ENCODE results near the gene CTNND2. TPM values are rescaled to one million over a fixed set of nuclear protein-coding genes. Genes with fewer than 3 reads are reported as not detected.
A peak's percentile ranks its signal among the peaks of the same experiment; 100 is the strongest.

CTNND2 gene
- total and polyA plus RNA-seq, 10 of the 15 experiments (the other 5 are each of a cell fraction or from before 2014, with no cell fraction given): 0.02 to 0.16 (median 0.04) TPM; not detected in 7

DNA sequence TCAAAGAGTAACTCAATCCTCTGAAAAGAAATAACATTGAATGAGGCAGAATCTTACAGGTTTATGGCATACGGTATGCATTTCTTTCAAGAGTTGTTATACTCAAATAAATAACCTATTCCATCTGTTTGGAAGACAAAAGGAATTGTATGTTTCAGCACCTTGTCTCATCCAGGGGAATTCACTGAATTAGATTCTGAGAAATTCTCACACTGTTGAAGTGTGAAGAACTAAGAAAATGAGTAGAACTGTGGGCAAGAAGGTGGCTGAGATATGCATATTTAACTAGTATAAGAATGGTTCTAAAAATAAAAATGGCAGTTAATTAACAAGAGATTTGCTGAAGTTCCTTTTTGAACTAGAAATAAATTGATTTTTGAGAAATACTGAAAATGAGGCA, 863.9 kb downstream of the CTNND2 start:
- intact Hi-C loops (cut with micrococcal nuclease; ENCODE audit: unreplicated experiment) (loop anchor here (10.0 kb wide), 1 partner anchor 586 kb away; no protein-coding TSS in a partner anchor), in situ Hi-C loops (cut with MboI) (no loop called here)
- H3K36me3 ChIP-seq (ENCODE audit: control insufficient read depth in 2 of 2, insufficient read depth in 2 of 2, low read length in 1 of 2): no peaks in the 10 kb centered on the region
- H3K27ac ChIP-seq (ENCODE audit: control insufficient read depth, insufficient read depth): no peak overlapping the region
- BruUV-seq (replicated peaks): no TSS peak
- ChIA-PET SMC1A (ENCODE audit: uncharacterized antibody, unreplicated experiment) (interaction anchor here (1.8 to 3.7 kb wide), 2 partner anchors 16 to 41 kb away, joined by 5 to 15 read pairs; no protein-coding TSS in a partner anchor), RAD21 (ENCODE audit: unreplicated experiment) (interaction anchor here (0.6 to 1.2 kb wide), 2 partner anchors 15 to 407 kb away, joined by 3 read pairs; no protein-coding TSS in a partner anchor), POLR2A (no interaction called here), CTCF (interaction anchor here (1.4 to 12.6 kb wide), 3 partner anchors 11 to 53 kb away, joined by 3 to 98 read pairs (median 3); no protein-coding TSS in a partner anchor)
- no peak for FAIRE-seq
- H2AFZ ChIP-seq (ENCODE audit: control insufficient read depth, low read depth, low read length): no peak overlapping the region
- no peak overlapping the region for H3K4me3 ChIP-seq
- H3K9me3 ChIP-seq (replicated peaks; ENCODE audit: control insufficient read depth, insufficient read depth, low read length): no peaks in the 10 kb centered on the region
- H3K4me2 ChIP-seq (ENCODE audit: control insufficient read depth, insufficient read depth): no peak overlapping the region
- ATAC-seq: peak; percentile 45
- H3K4me1 ChIP-seq (ENCODE audit: control insufficient read depth, insufficient read depth, low read length): no peaks in the 10 kb centered on the region
- no peaks in the 10 kb centered on the region for H3K79me2 ChIP-seq (ENCODE audit: control insufficient read depth, insufficient read depth, low read length)
- no peak overlapping the region for H3K9ac ChIP-seq (ENCODE audit: control insufficient read depth, insufficient read depth, low read length)
- WGBS (ENCODE audit: insufficient coverage, insufficient replicate concordance, low lambda C conversion rate, missing lambda C conversion rate): 0% methylated on average over 1 of the region's 1 CpG
- no peak for DNase-seq (ENCODE audit: low read depth, low spot score)
- H4K20me1 ChIP-seq (ENCODE audit: control insufficient read depth, insufficient read depth): no peaks in the 10 kb centered on the region
- no peaks in the 10 kb centered on the region for H3K27me3 ChIP-seq (replicated peaks in 1 of 2; ENCODE audit: control insufficient read depth in 2 of 2, insufficient read depth in 2 of 2, low read length in 1 of 2)
- TF ChIP-seq IKZF2 (IDR thresholded peaks at IDR 0.05) (peak in 1 of 2 experiments; percentile 53; a peak in 2 of 4 replicates), TCF3 (IDR thresholded peaks at IDR 0.05; ENCODE audit: borderline replicate concordance, insufficient read depth, low read depth, low read length) (no peak), MEF2B (IDR thresholded peaks at IDR 0.05; ENCODE audit: partially characterized antibody, poor library complexity, severe bottlenecking) (peak; percentile 72), CHD1 (IDR thresholded peaks at IDR 0.05; ENCODE audit: low read depth, low read length) (no peak), SMC3 (IDR thresholded peaks at IDR 0.05; ENCODE audit: borderline replicate concordance, low read length) (no peak), RUNX3 (IDR thresholded peaks at IDR 0.05; ENCODE audit: low read length) (no peak), BMI1 (IDR thresholded peaks at IDR 0.05; ENCODE audit: borderline replicate concordance) (no peak), BRCA1 (IDR thresholded peaks at IDR 0.05; ENCODE audit: low read depth, low read length) (no peak), YBX1 (IDR thresholded peaks at IDR 0.05) (no peak), SIX5 (IDR thresholded peaks at IDR 0.05; ENCODE audit: low read depth, low read length, severe bottlenecking) (no peak), GABPA (IDR thresholded peaks at IDR 0.05; ENCODE audit: low read depth) (no peak), RELA (IDR thresholded peaks at IDR 0.05; ENCODE audit: borderline replicate concordance, partially characterized antibody) (no peak), KLF5 (IDR thresholded peaks at IDR 0.05; ENCODE audit: partially characterized antibody) (no peak), IKZF1 (conservative IDR thresholded peaks at IDR 0.05) (no peak; the same call in 1 of the 2 replicates), SMARCA5 (IDR thresholded peaks at IDR 0.05) (no peak), NBN (IDR thresholded peaks at IDR 0.05) (0 out of 2 replicates have a peak, but pooled peaks have one; percentile 14)
- TF ChIP-seq, protein P1, sequence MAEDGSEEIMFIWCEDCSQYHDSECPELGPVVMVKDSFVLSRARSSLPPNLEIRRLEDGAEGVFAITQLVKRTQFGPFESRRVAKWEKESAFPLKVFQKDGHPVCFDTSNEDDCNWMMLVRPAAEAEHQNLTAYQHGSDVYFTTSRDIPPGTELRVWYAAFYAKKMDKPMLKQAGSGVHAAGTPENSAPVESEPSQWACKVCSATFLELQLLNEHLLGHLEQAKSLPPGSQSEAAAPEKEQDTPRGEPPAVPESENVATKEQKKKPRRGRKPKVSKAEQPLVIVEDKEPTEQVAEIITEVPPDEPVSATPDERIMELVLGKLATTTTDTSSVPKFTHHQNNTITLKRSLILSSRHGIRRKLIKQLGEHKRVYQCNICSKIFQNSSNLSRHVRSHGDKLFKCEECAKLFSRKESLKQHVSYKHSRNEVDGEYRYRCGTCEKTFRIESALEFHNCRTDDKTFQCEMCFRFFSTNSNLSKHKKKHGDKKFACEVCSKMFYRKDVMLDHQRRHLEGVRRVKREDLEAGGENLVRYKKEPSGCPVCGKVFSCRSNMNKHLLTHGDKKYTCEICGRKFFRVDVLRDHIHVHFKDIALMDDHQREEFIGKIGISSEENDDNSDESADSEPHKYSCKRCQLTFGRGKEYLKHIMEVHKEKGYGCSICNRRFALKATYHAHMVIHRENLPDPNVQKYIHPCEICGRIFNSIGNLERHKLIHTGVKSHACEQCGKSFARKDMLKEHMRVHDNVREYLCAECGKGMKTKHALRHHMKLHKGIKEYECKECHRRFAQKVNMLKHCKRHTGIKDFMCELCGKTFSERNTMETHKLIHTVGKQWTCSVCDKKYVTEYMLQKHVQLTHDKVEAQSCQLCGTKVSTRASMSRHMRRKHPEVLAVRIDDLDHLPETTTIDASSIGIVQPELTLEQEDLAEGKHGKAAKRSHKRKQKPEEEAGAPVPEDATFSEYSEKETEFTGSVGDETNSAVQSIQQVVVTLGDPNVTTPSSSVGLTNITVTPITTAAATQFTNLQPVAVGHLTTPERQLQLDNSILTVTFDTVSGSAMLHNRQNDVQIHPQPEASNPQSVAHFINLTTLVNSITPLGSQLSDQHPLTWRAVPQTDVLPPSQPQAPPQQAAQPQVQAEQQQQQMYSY (CRISPR knock-in tag; IDR thresholded peaks at IDR 0.05): no peak
- TF ChIP-seq, protein P2, sequence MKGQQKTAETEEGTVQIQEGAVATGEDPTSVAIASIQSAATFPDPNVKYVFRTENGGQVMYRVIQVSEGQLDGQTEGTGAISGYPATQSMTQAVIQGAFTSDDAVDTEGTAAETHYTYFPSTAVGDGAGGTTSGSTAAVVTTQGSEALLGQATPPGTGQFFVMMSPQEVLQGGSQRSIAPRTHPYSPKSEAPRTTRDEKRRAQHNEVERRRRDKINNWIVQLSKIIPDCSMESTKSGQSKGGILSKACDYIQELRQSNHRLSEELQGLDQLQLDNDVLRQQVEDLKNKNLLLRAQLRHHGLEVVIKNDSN (IDR thresholded peaks at IDR 0.05; ENCODE audit: borderline replicate concordance, extremely low read length, insufficient read depth, low read depth, low read length): no peak
- TF ChIP-seq, protein P3, sequence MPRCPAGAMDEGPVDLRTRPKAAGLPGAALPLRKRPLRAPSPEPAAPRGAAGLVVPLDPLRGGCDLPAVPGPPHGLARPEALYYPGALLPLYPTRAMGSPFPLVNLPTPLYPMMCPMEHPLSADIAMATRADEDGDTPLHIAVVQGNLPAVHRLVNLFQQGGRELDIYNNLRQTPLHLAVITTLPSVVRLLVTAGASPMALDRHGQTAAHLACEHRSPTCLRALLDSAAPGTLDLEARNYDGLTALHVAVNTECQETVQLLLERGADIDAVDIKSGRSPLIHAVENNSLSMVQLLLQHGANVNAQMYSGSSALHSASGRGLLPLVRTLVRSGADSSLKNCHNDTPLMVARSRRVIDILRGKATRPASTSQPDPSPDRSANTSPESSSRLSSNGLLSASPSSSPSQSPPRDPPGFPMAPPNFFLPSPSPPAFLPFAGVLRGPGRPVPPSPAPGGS (IDR thresholded peaks at IDR 0.05; ENCODE audit: borderline replicate concordance, insufficient read depth, low read depth, low read length, poor library complexity, severe bottlenecking): no peak

Measured in GM12878 (cell line).